HG02588 (cell line): Measurements from ENCODE around the gene ACKR1.

ENCODE experiments used
- ATAC-seq: cut with Tn5 transposase; IDR thresholded peaks from one replicate; pipeline ENCODE4 v1.9.1; 2021; ENCODE audit warnings: mild to moderate bottlenecking, moderate library complexity; ENCODE audit not compliant: unreplicated experiment

ACKR1 gene

DNA sequence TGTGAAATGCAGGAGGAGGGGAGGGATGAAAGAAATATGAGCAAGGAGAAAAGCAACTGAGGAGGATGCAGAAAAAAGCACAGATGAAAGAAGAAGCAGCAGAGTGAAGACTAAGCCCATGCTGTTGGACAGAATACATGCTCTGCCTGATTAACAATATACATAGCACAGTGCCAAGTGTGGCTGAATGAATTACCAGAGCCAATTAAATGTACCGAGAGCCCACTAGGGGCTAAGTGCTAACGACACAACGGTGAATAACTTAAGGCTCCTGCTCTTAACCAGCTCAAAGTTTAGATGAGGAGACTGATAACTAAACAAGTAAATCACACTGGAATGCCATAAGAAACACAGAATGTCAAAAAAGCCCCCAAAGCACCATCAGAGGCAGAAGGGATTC is 17.6 kb upstream of the ACKR1 start:
- ATAC-seq: no peak

DNA sequence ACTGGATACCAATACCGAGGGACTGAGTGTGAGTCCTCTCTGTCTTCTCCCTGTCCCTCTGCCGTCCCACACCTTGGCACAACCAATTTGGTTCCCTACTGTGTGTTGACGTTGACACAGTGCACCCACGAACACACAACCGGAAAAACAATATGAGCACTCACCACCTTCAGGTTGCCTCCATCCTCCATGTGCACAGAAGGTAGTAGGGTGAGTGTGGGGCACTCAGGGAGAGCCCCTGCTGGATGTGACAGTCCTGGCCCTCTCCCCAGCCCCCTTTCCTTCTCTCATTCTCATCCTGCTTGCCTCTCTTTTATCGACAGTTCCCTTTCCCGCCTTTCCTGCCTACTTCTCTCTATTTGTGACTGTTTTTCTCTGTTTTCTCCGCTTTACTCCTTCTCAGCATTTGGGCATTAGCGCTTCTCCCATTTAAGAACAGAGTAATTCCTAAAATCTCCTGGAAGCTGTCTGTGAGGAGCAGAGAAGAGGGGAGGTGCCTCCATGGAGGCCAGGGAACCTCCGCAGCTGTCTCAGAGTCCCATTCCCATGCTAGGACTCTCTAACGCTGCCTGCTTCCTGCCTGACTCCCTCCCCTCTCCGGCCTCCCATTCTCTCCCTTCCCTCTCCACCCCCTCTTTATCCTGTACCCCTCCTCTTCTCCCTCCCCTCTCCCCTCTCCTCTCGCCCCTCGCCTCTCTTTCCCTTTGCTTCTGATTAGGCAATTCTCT is 16.9 kb upstream of the ACKR1 start:
- ATAC-seq: peak; percentile 18

DNA sequence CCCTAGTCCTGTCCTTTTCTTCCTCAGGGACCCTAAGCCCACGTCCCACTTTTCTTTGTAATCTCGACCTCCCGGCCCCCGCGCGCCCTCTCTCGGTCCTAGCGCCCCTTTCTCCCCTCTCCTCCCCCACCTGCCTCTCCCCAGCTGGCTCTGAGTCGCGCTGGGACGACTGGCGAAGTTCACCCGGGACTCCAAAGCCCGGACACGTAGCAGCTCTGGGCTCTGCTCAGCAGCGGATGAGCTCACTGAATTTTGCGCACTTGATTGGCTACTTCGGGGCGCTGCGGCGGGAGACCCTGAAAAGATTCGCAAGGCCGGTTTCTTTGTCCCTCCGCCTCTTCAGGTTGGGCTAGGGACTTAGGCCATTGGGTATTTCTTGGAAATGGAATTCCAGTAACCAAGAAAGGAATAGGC is 16.3 kb upstream of the ACKR1 start:
- ATAC-seq: peak; percentile 93

DNA sequence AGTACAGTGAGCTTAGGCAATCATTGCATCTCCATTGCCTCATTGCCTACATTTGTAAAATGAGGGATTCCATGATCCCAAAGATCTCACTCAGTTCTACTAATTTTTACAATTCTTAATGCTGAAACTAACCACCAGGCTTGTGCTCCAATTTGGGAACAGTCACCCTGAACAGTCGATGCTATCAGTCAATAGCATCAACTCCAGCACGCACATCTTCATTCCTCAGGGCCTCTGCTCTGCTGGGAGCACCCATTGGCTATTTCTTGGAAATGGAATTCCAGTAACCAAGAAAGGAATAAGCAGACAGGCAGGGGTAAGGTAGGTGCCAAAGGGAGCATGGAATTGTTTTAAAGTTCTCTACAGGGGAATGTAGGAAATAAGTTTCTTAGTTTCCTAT is 14.2 kb upstream of the ACKR1 start:
- no peak for ATAC-seq

DNA sequence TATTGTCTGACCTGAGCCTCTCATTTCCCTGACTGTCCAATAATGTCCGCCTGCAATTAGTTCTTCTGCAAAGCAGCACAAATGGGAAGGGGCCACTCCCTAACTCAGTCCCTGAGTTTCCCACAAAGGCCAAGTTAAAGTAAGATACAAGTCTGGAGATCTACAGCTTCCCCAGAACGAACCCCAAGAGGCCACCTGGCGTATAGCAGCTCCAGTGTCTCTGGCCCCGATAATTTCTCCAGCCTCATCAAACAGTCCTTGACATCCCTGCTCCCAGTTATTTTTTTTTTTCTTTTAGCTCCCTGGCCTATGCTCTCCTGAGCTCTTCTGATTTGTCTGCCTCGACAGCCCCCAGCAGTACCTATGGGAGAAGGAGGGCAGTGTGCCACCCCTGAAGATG is 8.1 kb upstream of the ACKR1 start:
- ATAC-seq: no peak

DNA sequence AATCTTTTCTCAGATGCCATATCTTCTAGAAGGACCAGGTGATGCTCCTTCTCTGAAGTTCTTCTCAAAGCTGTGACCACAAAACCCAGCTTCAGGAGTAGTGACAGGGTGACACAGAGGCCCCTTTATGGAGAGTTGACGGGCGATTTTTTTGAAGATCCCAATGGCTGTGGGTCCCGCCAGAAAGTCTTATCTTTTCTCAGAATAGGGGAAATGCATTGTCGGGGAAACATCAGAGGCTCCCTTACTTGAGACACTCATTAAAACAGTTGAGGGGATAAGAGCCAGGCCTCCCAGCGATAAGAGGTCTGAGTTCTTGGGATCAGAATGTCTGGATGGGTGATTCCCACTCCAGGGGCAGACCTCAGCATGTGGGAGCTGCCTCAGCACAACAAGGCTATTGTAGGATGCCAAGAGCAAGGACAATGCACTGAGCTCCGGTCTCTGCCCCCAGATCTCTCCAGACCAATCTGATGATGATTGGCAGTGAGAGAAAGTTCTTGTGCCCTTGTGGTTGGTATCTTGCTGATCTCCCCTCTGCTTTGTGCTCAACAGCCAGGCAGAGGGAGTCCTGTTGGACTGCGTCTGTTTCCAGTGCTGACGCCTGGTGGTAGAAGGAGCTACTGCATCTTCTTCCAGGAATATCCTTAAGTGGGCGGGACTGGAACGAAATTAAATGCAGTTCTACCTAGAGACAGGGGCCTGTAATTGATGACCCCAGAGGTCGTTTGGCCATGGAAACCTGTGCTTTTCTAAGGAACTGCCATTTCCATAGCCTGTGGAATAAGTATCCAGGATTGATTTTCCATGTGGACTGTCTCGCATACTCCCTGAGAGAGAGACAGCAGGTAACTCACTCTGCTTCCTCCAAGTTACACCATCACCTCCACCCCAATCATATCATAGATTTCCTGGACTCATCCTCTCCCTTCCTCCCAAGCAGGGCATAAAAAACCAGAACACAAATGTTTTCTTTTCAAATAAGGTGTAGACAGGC is 6.8 kb upstream of the ACKR1 start:
- no peak for ATAC-seq

DNA sequence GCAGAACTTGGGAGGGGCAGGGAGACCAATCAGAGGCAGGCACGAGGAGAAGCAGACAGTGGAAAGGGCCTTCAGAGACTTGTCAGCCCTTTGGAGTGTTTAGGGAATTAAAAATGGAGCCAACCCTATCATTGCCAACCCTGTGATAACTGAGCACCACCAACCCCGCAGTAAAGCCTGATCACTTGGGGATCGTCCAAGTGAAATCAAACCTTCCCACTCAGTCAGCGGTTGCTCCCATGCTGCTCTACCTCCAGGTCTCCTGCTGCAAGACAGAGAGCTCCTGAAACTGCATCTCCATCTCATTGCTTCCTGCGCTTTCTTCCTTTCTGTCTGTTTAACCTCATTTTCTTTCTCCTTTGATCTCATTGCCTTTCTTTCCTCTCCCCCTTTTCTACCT is 4.8 kb upstream of the ACKR1 start:
- ATAC-seq: no peak

DNA sequence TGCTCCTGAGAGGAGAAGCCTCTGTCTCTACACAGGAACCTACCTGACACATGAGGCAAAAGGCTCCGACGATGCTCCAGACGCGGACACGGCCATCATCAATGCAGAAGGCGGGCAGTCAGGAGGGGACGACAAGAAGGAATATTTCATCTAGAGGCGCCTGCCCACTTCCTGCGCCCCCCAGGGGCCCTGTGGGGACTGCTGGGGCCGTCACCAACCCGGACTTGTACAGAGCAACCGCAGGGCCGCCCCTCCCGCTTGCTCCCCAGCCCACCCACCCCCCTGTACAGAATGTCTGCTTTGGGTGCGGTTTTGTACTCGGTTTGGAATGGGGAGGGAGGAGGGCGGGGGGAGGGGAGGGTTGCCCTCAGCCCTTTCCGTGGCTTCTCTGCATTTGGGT is 3.9 kb upstream of the ACKR1 start:
- no peak for ATAC-seq

DNA sequence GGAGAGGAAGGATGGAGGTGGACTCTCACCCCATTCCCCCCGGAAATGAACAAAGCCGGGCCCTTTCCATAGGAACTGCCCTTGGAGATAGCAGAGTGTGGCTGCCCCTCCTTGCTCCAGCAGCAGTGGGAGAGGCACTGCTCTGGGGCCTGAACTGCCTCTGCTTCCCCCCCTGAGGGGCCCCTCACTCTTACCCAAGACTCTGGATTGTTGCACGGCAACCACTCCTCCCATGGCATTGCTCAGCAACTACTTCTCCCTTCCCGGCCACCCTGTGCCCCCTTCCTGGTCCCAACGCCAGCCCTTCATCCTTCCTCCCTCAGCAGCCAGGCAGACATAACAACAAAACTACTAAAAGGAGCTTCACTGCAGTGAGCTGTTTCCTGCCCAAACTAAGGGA is 3.0 kb upstream of the ACKR1 start:
- no peak for ATAC-seq

DNA sequence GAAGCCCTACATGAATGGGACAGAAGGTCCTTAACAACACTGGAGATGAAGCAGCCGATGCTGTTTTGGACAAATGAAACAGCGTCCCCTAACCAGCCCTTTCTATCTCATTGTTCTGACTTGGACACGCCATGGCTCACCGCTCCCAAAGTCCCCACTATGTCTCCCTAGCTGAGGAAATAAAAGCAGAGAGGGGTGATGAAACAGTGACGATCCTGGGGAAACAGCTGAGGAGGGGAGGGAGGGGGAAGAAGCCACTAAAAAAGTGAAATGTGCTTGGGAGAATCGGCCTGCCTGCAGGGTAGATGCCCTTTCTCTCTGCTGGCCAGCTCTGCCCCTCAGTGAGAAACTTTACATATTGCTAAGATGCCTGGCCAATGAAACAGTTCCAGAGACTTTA is 1.1 kb upstream of the ACKR1 start:
- ATAC-seq: no peak

DNA sequence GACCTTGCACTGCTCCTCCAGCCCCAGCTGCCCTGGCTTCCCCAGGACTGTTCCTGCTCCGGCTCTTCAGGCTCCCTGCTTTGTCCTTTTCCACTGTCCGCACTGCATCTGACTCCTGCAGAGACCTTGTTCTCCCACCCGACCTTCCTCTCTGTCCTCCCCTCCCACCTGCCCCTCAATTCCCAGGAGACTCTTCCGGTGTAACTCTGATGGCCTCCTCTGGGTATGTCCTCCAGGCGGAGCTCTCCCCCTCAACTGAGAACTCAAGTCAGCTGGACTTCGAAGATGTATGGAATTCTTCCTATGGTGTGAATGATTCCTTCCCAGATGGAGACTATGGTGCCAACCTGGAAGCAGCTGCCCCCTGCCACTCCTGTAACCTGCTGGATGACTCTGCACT is 550 bp downstream of the ACKR1 start:
- ATAC-seq: no peak

DNA sequence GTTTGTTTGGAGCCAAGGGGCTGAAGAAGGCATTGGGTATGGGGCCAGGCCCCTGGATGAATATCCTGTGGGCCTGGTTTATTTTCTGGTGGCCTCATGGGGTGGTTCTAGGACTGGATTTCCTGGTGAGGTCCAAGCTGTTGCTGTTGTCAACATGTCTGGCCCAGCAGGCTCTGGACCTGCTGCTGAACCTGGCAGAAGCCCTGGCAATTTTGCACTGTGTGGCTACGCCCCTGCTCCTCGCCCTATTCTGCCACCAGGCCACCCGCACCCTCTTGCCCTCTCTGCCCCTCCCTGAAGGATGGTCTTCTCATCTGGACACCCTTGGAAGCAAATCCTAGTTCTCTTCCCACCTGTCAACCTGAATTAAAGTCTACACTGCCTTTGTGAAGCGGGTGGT is 1.4 kb downstream of the ACKR1 start:
- ATAC-seq: no peak

DNA sequence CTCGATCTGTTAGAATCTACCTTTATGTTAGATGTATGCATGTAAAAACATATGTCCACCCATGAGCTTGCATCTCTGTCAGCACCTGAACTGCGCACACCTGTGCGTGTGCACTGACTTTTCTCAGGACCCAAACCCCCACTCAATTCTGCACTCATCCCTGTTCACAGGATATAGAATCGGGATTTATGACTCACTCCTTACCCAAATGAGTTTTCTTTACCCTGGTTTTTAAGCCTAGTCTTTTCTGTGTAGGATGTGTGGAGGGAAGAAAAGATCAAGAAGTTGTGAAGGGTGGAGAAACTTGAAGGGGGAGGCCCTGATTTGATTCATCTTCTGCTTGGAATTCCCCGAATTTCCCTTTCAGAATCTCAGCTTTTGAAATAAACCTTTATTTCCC is 2.4 kb downstream of the ACKR1 start:
- ATAC-seq: no peak

DNA sequence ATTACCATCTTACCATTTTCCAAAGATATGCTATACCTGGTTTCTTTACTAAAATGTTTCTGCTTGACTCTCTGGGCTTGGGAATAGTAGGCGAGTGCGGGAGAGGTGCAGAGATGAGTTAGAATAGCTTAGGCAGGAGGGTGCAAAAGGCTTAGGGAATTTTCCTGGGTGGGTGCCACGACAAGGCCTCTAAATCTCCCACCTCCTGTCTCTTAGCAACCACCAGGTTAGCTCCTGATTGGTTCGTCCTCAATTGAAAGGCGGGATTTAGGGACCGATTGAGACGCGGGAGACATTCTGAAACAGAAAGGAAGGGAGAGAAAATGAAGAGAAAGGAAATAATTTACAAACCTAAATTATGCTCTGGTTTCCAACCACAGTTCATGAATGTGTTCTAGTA is 3.1 kb downstream of the ACKR1 start:
- no peak for ATAC-seq

DNA sequence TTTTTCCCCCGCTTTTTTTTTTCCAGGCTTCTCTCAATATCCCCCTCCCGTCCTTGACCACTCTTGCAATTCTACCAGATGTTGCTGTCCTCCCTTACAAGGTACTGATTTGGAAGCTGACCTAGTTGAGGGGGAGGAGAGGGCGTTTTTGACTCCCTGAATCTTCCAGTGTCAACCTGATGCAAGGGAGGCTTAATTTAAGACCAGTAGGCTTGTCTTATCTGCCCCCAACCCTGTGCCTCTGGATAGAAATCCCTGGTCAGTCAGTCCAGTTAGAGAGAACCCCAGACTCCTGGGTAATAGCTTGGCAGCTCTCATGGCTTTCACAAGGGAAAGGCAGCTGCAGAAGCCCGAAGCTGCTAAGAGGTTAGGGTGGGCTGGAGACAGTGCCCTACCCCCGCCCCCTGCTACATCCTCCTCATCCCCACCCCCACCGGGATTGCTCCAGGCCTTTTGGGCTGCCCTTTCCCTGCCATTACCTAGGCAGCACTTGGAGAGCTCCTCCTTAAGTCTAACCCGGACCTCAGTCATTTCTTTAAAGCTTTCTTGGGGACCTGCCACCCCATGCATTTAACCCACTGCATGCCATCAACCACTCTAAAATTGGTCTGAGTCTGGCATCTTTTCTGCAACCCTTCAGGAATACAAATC is 3.6 kb downstream of the ACKR1 start:
- ATAC-seq: no peak

DNA sequence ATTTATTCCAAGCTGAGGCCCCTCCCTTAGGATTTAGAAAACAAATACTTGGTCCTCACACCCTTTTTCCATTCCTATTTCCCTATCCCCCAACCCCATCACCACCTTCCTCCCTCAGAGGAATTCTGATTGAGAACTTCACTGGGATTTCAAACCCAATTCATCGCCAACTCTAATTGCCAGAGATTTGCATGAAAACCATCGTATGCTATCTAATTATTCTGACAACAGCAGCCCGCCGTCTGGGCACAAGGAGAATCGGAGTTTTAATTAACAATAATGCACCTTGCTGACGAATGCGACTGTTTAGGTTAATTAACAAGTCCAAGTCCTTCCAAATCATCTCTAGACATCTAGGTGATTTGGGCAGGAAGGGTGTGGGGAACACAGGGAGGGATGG is 4.4 kb downstream of the ACKR1 start:
- ATAC-seq: no peak

DNA sequence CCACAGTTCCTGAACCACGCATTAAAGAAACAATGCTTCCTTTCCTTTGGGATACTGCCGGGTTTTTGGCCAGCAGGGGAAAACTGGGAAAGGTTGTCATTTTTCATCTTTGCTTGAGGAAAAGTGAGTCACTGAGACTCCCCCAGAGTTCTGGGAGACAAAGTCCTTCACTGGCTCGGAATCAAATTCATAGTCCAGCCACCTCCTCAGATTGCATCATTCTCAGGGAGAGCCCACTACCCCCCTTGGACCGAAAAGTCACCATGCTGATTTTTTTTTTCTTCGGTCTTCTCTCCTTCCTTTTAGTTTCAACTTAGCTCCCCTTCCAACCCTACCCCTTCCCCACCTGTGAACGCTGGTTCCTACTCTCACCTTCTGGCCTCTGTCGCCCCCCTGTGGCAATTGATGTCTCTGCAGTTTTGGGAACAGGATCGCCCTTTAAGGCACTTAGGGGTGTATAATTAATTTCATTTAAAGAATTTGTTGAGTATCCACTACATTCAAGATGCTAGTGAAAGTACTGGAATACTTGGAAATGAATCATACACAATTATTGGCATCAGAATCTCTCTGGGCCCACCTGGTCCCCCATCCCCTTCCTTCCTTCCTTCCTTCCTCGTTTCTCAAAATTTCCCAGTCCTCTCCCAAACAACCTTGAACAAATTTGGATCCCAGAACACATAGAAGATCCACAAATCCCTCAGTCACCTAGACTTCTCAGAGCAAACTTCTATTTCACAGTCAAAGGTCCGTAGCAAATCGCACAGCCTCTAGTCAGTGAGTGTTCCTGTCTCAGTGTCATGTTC is 6.9 kb downstream of the ACKR1 start:
- no peak for ATAC-seq

DNA sequence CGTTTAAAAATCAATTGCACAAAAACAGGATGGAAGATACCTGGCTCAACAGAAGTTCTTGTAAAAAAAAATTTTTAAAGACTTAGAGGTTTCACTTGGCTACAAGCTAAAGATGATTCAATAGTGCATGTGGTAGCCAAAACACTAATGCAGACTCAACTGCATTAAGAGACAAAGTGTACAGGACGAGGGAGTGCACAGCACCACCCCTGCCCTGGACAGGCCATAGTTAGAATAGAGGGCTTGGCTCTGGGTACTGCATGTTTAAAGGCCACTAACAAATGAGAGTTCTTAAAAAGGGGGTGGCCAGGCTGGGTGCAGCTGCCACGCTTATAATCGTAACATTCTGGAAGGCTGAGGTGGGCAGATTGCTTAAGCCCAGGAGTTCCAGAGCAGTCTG is 7.9 kb downstream of the ACKR1 start:
- ATAC-seq: no peak

DNA sequence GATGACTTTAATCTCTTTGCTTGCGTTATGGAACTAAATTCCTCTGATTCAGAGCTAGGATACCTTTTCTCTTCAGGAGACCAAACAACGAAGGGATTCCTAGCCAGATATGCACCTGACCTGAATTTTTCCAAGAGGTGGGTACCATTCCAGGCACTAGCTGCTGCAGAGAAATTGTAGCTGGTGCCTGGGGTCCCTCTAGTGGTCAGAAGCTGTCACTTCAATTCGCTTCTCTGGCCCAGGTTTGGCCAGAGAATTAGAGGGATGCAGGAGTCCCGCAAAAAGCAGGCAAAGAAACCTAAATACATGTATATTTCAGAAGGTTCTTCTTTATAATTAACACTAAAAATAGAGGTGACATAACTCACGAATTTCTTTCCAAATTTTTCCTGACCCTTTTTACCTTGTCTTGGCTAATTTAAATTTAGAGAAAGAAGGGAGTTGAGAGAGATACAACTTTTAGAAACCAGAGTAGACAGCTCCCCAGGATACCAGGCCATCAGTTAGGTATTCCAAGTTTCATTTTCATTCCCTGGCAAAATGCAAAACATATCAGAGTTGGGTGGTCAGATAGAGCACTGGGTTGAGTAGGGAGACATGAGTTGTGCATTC is 9.6 kb downstream of the ACKR1 start:
- ATAC-seq: no peak
